Stimulated activated CD4-positive, alpha-beta T cell treated with anti-CD3 and anti-CD28 coated beads, Interleukin-4, amount 100 ng/mL, for 48 hours (primary cell): ENCODE data around the gene ACSF3.

Experiments used
- DNase-seq, 2 donors: peaks; one replicate each; pipeline ENCODE4 v3.0.0-alpha.2; 2020; ENCODE audit warnings: low read depth in 2 of 2

ACSF3 gene

DNA sequence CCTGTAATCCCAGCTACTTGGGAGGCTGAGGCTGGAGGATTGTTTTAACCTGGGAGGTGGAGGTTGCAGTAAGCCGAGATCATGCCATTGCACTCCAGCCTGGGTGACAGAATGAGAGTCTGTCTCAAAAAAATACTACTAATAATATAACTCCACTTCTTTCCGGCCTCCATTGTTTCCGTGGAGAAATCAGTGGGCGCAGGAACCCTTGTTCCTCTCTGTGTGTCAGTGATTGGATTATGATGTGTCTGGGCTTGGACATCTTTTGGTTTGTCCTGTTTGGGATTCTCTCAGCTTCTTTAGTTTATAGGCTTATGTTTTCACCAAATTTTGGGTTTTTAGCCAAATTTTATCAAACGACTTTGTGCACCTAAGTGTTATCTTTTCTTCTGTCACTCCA, 36.8 kb downstream of the ACSF3 start:
- no peak for DNase-seq

DNA sequence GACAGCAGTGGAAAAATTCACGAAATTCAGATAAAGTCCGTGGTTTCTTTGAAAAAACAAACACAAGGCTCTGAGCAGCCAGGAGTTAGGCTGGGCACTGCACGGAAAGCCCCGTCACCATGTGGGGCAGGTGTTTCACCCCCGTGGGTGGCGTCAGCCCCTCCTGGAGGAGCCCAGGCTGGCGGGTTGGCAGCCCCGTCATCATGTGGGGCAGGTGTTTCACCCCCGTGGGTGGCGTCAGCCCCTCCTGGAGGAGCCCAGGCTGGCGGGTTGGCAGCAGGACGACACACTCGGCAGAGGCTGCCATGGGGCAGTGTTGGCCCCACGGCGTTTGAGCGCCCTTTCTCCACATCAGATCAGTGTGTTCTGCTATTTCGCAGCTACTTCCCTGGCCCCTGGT, 38.1 kb downstream of the ACSF3 start:
- DNase-seq: no peak

DNA sequence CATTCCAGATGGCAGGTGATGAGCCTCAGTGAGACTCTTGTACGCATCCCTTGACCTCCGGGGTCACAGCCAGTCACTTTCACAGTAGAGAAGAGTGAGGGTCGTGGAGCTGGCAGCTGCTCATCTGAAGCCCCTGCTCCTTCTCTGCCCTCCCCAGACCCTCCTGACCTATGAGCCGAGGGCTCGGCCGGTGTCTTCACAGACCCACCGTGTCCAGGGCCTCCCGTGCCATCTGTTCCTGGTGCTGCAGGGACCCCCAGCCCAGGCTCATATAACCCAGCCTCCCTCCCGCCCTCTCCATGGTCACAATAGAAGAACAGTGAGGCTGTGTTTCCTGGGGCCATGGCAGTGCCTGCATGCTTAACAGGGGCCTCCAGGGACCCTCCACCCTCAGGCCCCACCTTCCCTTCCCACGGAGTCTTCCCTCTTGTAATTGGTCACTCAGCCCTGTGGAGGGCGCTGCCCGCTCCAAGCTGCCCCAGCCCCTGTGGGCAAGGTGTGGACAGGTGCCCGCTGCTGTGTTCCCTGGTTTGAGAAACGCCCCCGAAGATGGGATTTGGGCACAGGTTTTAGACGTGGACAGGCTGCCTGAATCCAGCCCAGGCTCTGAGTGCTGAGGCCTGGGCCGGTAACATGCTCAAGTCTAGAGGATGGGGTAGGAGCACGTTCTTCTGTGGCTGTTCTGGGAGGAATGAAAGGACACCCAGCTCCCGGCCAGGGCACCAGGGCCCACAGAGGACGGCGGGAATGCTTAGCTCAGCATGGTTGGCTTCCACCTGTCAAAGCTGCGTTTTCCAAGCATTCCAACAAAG, 38.7 kb downstream of the ACSF3 start:
- DNase-seq: no peak

DNA sequence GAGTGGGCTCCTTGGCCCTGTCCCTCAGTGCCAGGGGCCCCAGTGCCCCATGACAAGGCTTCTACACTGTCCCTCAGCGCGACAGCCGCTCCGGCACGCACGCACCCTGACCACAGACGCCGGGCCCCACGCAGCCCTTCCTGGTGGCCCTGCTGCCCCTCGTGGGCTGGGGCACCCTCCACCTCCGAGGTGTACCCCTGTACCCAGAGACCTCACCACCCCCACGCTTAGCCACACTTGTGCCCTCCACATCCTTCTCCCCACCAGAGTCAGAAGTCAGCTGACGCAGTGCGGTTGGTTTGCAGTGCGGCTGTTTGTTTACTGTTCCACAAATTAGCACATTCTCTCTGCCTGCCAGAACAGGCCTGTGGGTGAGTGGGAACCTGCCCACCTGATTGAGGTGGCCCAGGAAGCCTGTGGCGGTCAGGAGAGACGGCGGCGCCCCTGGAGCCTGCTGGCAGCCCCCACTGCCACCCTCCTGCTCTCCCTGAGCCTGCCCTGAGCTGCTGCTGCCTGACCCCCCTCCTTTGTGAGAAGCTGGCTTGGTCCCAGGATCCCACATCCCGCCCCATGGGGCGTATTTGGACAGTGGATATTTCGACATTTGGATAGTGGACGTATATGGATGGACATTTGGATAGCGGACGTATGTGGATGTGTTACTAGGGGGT, 39.9 kb downstream of the ACSF3 start:
- no peak for DNase-seq

DNA sequence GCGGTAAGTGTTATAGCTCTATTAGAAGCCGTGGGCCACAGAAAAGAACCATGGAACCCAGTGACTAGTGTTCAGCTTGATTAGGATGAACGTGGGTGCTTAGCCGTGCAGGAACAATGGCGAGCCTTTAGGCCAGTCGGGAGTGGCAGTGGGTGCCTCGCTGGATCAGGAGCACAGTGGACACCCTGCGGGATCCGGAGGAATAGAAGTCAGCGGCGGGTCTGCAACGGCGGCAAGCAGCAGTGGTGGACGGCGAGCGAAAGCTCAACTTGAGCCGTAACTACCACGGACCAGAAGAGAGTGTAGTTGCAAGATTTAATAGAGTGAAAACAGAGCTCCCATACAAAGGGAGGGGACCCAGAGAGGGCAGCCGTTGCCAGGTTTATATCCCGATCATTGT, 40.6 kb downstream of the ACSF3 start:
- DNase-seq: no peak

DNA sequence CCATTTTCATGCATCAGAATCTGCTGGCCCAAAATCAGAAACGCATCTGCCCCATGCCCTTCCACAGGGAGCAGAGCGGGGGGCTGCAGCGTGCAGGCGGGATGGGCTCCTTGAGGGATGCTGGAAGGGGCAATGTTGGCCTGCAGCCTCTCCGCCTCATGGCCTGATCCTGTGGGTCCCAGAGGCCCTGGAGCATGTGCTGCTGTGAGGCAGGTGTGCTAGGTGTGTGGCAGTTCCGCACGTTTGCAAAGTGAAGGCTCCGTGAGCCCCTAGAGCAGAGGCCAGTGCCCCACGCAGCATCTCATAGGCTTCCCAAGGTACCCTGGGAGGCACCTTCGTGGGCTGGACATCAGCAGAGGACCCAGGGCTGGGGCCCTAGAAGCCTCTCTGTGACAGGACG, 41.5 kb downstream of the ACSF3 start:
- no peak for DNase-seq

DNA sequence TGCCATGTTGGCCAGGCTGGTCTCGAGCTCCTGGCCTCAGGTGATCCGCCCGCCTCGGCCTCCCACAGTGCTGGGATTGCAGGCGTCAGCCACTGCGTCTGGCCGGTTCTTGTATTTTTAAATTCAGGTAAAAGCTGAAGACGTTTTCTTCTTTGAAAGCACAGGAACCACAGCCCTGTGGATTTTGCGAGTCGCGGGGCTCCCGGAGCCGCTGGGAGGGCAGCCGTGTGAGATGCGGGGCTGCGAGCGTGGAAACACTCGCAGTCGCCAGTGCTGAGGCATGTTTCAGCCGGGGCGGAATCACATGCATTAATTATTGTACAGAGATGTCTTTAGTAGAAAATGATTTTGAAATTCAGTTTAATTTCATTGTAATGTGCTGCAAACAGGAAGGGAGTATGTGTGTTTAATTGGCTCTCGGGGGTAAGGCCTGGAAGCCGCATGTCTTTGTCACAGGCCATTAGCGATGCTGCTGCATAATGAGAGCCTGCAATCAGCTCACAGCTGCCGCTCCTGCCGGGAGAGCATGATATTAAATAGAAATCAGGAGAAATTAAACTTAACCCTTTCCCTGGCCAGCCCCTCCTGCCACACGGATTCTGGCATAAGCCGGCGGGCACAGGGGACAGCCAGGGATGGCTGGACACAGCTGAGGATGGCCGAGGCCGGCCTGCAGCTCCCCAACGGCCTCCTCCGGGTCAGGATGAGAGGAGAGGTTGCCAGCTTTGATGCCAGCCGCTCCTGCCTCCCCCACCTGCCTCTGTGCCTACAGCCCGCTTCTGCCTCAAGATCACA, 42.5 kb downstream of the ACSF3 start:
- no peak for DNase-seq

DNA sequence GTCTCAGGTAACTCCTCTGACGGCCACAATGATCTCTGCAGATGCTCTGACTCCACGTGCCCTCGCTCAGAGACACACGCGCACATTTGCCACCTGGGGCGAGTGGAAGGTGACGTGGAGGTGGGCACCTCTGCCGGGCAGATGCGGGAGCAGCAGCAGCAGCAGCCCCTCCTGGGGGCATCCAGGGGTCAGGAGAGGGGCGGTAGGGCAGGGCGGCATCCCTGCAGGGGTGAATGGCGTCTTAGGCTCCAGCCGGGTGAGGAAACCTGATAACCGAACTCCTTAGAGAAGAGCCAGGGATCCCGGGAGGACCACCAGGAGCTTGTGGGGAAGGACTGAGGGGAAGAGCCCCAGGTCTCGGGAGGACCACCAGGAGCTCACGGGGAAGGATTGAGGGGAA, 43.3 kb downstream of the ACSF3 start:
- DNase-seq: no peak

DNA sequence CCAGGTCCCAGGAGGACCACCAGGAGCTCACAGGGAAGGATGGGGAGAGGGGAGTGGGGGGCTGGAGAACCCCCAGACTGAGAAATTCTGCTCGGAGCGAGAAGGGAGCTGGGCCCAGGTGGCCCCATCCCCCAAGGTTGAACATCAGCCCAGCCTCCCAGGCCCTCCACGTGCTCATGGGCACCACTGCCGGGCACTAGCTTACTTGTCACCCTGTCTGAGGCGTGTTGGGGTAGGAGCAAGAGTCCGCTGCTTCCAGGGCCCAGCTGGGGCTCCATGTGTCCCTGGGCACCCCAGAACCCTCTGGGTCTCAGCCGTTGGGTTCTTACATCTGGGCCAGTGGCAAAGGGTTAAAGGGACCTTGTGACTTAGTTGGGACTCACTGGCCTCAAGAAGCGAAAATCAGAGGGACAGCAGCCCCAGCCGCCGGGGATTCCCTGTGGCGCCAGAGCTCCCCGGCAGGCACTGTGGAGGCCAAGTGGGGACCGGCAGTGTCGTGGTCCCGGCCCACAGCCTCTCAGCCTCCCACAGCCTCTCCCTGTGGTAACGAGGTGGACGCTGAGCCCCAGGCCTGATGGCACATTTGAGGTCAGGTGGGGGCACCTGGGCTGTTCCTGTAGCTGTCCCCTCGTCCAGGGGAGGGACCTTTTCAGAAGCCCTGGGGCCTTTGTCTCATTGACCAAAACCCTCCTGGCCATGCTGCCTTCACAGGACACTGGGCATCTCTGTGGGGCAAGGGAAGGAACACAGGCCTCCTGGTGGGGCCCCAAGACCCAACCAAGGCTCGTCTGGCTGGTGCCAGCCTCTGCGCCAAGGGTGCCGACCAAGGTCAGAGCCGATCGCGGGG, 44.2 kb downstream of the ACSF3 start:
- no peak for DNase-seq

DNA sequence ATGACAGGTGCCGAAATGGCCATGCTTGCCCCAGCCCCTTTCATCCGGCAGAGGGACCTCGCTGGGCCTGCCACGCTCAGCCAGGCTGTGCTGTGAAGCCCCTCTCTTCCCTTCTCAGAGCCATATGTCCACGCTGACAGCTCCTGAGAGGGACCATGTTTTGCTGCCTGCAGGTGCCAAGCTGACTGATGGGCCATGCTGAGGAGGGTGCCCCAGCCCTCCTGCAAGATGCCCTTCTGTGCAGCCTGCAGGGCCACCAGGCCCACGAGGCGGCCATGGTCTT, 44.8 kb downstream of the ACSF3 start:
- no peak for DNase-seq

DNA sequence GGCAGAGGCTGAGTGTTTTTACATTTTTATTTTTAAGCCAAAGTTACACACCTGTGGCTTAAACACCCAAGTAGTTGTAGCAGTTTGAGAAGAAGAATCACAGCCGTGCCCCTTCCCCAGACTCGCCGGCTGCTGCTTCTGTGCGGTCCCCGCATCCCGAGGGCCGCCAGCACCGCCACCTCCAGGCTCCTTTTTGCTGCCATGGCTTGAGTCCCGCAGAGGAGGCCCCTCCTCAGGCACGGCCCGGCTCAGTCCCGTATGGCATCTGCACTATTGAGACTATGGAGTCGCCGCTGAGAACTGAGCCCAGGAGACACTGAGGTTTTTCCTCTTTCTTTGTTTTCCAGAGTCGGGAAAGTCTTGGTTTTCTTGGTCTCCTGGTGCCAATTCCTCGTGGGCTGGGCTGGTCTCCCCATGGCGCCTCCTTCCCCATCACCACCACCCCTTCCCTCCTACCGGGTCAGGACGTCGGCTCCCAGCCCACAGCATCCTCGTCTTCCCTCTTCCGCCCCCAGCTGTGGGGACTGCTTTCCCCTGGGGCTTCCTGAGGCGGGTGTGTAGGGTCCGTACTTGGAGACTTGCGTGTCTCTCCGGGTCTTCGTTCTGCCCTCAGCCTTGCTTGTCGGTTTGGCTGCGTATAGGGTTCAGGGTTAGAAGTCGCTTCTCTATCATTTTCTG, 45.3 kb downstream of the ACSF3 start:
- no peak for DNase-seq

DNA sequence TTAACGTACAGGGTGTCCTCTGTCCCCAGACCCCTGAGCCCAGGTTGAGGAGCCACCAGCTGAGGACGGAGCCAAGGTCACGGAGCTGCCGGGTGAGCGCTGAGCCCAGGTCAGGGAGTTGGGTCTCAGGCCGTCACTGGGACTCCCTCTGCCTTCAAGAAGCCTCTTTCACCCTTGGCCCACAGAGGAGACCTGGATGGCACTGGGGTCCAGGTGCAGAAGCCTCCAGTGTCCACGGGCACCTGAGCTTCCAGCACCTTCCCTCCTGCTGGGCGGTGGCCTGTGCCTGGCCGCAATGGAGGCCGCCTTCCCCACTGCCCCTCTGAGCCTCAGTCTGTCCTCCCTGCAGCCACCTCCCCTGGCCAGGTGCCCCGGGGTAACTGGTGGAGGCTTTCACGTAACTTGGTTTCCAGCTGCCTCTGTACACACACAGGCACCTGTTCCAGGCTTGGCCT, 46.3 kb downstream of the ACSF3 start:
- no peak for DNase-seq

DNA sequence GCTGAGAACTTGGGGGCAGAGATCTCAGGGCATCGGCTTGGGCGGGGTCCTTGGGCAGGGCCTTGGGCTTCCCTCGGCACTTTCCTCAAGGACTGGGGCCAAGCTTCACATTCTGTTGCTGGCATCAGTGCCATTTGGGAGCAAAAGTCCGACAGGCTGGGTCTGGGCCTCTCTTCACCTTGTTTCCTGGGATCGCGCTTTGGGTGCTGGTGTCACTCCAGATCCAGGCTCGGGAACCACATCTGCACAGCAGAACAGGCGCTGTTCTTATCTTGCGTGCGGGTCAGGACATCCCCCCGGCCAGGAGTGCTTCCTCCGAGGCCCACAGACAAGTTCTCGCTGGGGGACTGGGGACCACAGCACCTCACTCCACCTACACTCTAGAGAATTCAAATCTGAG, 46.7 kb downstream of the ACSF3 start:
- DNase-seq: no peak

DNA sequence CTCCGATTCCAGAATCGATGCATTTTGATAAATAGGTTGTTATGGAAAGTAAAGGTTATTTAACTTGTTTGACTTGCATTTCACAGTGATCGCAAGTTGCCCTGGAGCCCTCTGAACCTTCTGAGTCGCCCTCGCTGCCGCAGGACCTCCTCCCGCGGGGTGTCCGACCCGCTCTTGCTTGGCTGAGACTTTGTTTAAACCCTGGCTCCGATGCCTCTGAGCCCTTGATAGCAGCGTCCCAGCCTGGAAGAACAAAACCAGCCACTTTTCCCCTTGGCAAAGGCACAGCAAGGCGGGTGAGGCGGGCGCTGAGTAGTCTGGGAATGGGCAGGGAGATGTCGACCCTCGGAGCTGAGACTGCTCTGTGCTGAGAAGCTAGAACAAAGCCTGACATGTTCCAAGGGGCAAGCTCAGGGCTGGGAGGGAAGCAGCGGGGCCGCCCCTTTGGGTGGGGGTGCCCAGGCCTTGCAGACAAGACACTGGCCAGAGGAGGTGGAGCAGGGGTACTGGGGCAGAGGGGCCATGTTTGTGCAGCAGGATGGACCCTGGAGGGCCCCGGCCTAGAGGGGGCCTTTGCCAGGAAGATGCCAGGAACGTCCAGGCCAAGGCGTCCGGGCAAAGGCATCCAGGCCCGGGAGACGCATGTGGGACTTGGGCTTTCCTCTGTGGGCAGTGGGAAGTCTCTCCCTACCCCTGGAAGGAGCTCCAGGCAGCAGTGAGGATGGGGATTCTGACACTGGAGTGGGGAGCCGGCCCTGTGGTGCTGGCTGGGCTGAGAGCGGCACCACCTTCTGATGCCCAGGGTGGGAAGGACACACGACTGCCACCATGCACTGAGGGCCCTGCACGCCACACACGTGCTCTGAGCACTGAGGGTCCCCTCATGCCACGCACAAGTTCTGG, 47.6 kb downstream of the ACSF3 start:
- DNase-seq: no peak

DNA sequence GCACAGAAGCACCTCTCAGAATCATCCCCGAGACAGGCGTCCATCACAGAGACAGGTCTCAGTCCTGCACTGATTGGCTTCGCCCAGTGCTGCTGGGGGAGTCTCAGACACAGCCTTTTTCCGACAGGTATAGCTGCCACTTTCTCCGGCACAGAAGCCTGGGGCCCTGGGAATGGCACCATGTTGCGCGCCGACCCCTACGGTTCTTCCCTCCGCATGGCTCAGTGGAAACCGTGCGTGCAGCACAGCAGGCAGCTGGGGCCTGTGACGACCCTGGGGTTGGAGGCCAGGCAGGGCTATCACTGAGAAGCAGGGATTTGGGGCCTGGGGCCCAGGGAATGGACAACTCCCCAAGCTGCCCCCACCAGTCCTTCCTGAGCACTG, 48.2 kb downstream of the ACSF3 start:
- no peak for DNase-seq

DNA sequence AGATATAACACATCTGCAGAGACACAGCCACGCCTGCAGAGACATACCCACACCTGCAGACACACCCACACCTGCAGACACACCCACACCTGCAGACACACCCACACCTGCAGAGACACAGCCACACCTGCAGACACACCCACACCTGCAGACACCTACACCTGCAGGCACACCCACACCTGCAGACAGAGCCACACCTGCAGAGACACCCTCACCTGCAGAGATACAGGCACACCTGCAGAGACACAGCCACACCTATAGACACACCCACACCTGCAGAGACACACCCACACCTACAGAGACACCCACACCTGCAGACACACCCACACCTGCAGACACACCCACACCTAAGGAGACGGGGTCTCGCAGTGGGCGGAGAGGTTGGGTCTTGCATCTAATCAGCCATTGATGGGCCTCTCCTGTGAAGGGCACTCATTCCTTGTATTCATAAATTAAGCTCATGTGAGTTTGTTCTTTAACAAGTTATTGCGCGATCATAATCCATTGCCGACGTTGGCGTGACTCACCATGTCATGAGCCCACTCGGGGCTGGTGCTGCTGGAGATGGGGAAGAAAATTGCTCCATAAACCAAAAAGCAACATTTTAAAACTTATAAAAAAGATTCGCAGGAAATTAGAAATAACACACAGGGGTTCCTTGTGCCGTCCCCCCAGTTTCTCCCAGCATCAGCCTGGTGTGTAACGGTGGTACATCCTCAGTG, 49.0 kb downstream of the ACSF3 start:
- no peak for DNase-seq

DNA sequence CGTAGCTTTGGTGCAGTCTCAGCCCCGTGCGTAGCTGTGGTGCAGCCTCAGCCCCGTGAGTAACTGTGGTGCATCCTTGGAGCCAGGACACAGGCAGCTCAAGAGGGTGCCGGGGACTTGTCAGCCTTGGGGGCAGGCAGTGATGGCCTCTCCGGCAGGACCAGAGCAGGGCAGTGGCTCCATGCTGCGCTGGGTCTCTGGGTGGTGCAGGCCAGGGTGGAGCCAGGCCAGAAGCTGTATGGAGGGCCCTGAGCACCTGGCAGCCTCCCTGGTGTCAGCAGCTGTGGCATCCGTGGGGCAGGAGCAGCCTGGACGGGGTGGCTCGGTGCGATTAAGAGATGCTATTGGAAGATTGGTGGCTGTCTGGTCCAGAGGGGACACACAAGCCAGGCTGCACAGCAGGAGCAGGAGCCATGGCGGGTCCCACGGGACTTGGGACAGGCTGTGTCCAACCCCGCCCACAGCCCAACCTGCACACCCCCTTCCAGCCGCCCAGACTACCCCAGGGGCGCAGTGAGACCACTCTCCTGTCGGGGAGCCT, 49.6 kb downstream of the ACSF3 start:
- no peak for DNase-seq

DNA sequence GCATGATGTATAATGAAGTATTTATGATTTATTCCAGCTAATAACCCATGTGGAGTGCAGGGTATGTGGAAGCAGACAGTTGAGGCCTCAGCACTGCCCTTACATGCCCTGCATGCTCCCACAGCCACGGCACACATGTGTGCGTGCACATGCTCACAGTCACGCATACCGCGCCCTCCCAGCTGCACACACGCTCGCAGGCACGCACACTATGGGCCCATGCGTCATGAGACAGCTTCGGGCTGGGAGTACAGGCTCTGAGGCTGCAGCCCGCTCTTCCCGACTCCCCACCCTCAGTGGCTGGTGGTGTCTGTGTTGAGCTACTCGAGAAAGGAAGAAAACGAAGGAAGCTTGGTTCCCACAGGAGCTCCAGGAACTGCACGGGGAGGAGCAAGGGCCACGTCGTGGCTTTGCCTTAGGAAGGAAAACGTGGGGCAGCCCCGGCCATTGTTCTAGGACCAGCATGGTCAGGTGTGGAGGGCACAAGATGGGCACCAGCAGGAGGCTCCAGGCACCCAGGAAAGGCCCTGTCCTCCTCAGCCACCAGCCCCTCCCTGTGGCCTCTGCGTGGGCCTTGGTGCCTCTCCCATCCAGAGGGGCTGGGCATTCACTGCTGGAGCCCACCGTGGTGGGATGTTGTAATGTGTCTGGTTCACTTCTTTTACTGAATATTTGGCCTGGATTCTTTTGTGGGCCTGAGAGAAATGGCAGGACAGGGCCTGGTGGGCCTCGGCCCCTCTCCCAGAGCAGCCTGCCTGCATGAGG, 50.4 kb downstream of the ACSF3 start:
- DNase-seq: no peak

DNA sequence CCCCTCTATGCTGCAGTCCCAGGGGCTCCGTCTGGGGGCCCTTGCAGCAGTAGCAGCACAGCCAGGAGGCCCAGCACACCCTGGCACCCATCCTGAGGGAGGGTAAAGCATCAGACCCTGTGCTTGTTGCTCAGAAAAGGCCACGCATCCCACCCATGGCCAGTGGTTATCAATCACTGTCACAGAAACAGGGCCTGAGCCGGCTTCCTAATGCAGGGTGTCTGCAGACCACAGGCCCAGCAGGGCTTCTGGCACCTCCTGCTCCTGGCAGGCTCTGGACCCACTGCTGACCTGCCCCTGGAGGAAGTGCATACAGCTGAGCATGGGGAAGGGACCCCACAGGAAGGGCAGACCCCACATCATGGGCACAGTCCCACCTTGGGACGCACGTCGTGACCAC, 51.0 kb downstream of the ACSF3 start:
- no peak for DNase-seq
